Hepatocyte (in vitro differentiated cells): Measurements from ENCODE around the gene TUBB2B. TPM values are rescaled to one million over a fixed set of nuclear protein-coding genes. Genes with fewer than 3 reads are reported as not detected.

ENCODE experiments used
- DNase-seq: peaks from one replicate; pipeline ENCODE4 v3.0.0-alpha.2; 2016; ENCODE audit warnings: low spot score
- H2AFZ ChIP-seq: fragments of 200-600 bp; sonication (generic); 2 replicates; pipeline ENCODE4 v1.6.0; 2016; ENCODE audit warnings: antibody characterized with exemption, mild to moderate bottlenecking
- H3K27ac ChIP-seq: fragments of 200-600 bp; sonication (generic); 2 replicates; pipeline ENCODE4 v1.5.1; 2016; ENCODE audit warnings: mild to moderate bottlenecking
- H3K27me3 ChIP-seq: fragments of 200-600 bp; sonication (generic); 2 replicates; pipeline ENCODE4 v1.6.1; 2016
- H3K36me3 ChIP-seq: fragments of 200-600 bp; sonication (generic); replicated peaks from 2 replicates; pipeline ENCODE4 v1.5.1; 2016; ENCODE audit warnings: low read depth; ENCODE audit not compliant: insufficient read depth
- H3K4me1 ChIP-seq: fragments of 200-600 bp; sonication (generic); 2 replicates; pipeline ENCODE4 v1.5.1; 2016; ENCODE audit warnings: mild to moderate bottlenecking, moderate library complexity; ENCODE audit not compliant: insufficient read depth
- H3K4me2 ChIP-seq: fragments of 200-600 bp; sonication (generic); 2 replicates; pipeline ENCODE4 v1.6.0; 2016
- H3K4me3 ChIP-seq: fragments of 200-600 bp; sonication (generic); 2 replicates; pipeline ENCODE4 v1.5.1; 2016; ENCODE audit warnings: mild to moderate bottlenecking
- H3K79me2 ChIP-seq: fragments of 200-600 bp; sonication (generic); 2 replicates; pipeline ENCODE4 v1.6.0; 2017; ENCODE audit warnings: mild to moderate bottlenecking
- H3K9me2 ChIP-seq: fragments of 200-600 bp; sonication (generic); replicated peaks from 2 replicates; pipeline ENCODE4 v1.6.0; 2017; ENCODE audit warnings: mild to moderate bottlenecking; ENCODE audit not compliant: insufficient read depth
- H3K9me3 ChIP-seq: fragments of 200-600 bp; sonication (generic); 2 replicates; pipeline ENCODE4 v1.5.1; 2016; ENCODE audit warnings: low read depth, mild to moderate bottlenecking
- H4K20me1 ChIP-seq: fragments of 200-600 bp; sonication (generic); 2 replicates; pipeline ENCODE4 v1.6.0; 2016; ENCODE audit warnings: mild to moderate bottlenecking; ENCODE audit not compliant: insufficient read depth, poor library complexity, severe bottlenecking
- CTCF ChIP-seq: fragments of 200-600 bp; sonication (generic); IDR thresholded peaks from 2 replicates; pipeline ENCODE4 v1.5.1; 2016; ENCODE audit warnings: antibody characterized with exemption, mild to moderate bottlenecking; ENCODE audit not compliant: poor library complexity
- EZH2 ChIP-seq: fragments of 200-600 bp; sonication (generic); IDR thresholded peaks from 2 replicates; pipeline ENCODE4 v1.6.1; 2016; ENCODE audit warnings: antibody characterized with exemption, mild to moderate bottlenecking, borderline replicate concordance
- EZH2phosphoT487 ChIP-seq: fragments of 200-600 bp; sonication (generic); IDR thresholded peaks from one replicate; pipeline ENCODE4 v1.6.1; 2018; ENCODE audit warnings: antibody characterized with exemption, mild to moderate bottlenecking, low read depth, moderate library complexity; ENCODE audit not compliant: unreplicated experiment, severe bottlenecking
- WGBS: methylation state at CpG from one replicate; pipeline ENCODE4 v1.1.6; 2016; ENCODE audit warnings: low lambda C conversion rate; ENCODE audit errors: missing lambda C conversion rate; 5-methylcytosine and 5-hydroxymethylcytosine counted together
- polyA plus RNA-seq: library from polyadenylated mRNA; unstranded; fragments of >200 nt; fragmentation: Nextera tagmentation; extraction: Ambion mirVana; gene quantifications from 2 replicates; pipeline ENCODE4 v1.2.1, GENCODE V29; 2016
- total RNA-seq: library from RNA; depleted of rRNA; stranded (reverse); fragments of >200 nt; gene quantifications from 2 replicates; pipeline ENCODE4 v1.2.3, GENCODE V29; 2014

The TUBB2B gene
- total and polyA plus RNA-seq, 2 experiments from 2014 or later, result 36.4 to 72.0 TPM

DNA sequence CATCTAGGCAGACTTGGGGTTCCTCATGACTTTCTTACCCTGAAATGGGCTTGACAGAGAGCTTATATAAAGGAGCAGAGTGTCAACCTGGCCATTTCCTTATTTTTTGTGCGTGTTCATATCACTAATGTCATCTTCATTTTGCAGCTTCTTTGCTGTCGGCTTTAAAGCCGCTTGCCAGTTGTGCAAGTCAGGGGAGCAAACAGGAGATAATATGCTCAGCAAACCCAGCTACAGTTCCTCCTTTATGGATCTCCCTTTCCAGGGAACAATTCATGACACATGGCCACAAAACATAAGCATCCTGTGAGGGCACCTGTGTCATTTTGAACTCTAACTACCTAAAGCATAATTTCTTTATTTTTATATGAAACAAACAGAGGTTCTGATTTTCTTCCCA, 6.5 kb upstream of the TUBB2B start:
- TF ChIP-seq EZH2 (no peak), EZH2phosphoT487 (no peak), CTCF (no peak)
- Histone ChIP-seq H3K4me3 (no peak overlapping the region), H3K27ac (no peak overlapping the region), H3K9me3 (no peaks in the 10 kb centered on the region), H3K27me3 (peaks cover 35% of the 10 kb centered on the region), H3K4me2 (no peak overlapping the region), H3K79me2 (no peaks in the 10 kb centered on the region), H2AFZ (no peak overlapping the region), H3K4me1 (peaks cover 6% of the 10 kb centered on the region), H4K20me1 (no peaks in the 10 kb centered on the region), H3K9me2 (no peaks in the 10 kb centered on the region), H3K36me3 (no peaks in the 10 kb centered on the region)
- no peak for DNase-seq
- 70% methylated on average over 3 of the region's 3 CpGs for WGBS

GRCh38 chr6:3233321-3233720, 5.9 kb upstream of the TUBB2B start:
- peaks cover 39% of the 10 kb centered on the region for H3K27me3 ChIP-seq
- H3K79me2 ChIP-seq, result no peaks in the 10 kb centered on the region
- H3K9me3 ChIP-seq, result no peaks in the 10 kb centered on the region
- no peak overlapping the region for H3K4me2 ChIP-seq
- 86% methylated on average over 3 of the region's 3 CpGs for WGBS
- no peak for TF ChIP-seq EZH2phosphoT487
- H4K20me1 ChIP-seq, result no peaks in the 10 kb centered on the region
- no peak overlapping the region for H2AFZ ChIP-seq
- no peak overlapping the region for H3K27ac ChIP-seq
- no peak for DNase-seq
- H3K9me2 ChIP-seq, result no peaks in the 10 kb centered on the region
- H3K4me3 ChIP-seq, result no peak overlapping the region
- peaks cover 10% of the 10 kb centered on the region for H3K4me1 ChIP-seq
- H3K36me3 ChIP-seq, result no peaks in the 10 kb centered on the region

DNA sequence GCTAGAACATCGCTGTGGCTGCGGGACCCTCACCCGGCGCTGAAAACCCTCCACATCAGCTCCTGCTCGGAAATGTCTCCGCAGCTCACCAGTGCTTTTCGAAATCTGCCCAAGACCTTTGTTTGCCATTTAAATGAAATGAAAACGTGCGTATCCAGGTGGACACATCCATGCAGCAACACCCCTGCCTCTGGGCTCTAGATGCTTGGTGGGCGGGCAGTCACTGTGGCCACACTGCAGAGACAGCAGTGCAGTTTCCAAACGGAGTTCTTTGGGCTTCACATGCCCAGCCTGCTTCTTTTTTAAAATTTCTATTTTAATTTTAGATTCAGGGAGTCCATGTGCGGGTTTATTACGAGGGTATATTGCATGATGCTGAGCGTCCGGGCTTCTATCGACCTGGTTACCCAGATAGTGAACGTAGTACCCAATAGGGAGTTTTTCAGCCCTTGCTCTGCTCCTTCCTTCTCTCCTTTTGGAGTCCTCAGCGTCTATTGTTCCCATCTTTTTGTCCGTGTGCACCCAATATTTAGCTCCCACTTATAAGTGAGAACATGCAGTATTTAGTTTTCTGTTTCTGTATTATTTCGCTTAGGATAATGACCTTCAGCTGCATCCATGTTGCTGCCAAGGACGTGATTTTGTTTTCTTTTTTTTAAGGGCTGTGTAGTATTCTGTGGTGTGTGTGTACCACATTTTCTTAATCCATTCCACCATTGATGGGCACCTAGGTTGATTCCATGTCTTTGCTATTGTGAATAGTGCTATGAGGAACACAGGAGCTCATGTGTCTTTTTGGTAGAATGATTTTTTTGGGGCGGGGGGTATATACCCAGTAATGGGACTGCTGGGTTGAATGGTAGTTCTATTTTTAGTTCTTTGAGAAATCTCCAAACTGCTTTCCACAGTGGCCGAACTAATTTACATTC, 4.8 kb upstream of the TUBB2B start:
- Histone ChIP-seq H3K36me3 (no peaks in the 10 kb centered on the region), H2AFZ (peak overlapping the region; percentile 83), H3K4me3 (peak overlapping the region; percentile 19), H3K9me3 (no peaks in the 10 kb centered on the region), H3K9me2 (no peaks in the 10 kb centered on the region), H3K79me2 (no peaks in the 10 kb centered on the region), H3K27ac (peak overlapping the region; percentile 94), H3K4me1 (peaks cover 14% of the 10 kb centered on the region), H3K27me3 (peaks cover 50% of the 10 kb centered on the region), H3K4me2 (peak overlapping the region; percentile 81), H4K20me1 (no peaks in the 10 kb centered on the region)
- TF ChIP-seq EZH2phosphoT487 (no peak), CTCF (no peak), EZH2 (no peak)
- no peak for DNase-seq
- 21% methylated on average over 23 of the region's 23 CpGs for WGBS

DNA sequence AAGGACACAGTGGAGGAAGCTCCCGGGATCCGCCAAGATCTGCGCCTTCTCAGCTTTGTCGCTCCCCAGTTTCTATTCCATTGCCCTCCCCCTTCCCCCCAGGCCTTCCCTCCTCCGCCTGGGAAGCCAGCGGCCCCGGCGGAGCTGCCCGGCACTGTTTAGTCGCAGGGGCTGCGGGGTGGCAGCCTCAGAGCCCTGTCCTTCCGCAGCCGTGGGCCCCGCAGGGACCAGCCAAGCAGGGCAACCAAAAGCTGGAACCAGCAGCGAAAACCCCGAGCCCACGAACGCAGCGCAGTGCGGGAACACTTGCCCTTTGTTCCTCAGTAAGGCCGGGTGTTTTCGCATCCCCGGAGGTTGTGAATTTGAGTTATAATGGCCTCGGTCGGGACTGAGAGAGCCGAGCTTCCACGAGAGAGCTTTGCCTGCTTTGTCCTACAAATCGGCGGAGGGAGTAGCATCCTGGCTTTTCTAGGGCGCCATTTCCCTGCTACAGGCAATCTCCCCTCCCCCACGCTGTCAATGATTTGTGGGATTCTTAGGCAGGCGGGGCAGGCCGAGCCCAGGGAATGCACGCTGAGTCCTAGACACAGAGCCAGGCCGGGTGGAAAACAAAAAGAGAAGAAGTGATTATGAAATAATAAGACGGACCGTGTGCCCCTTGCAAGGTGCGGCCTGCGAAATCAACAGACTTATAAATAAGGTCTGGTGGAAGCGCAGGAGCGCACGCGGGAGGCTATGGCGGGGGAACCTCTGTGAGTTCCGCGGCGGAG, 4.0 kb upstream of the TUBB2B start:
- H3K27ac ChIP-seq, result peak overlapping the region; percentile 94
- whole genome bisulfite sequencing, result under 1% methylated on average over 44 of the region's 47 CpGs

More for the DNA sequence above, 4.0 kb upstream of the TUBB2B start:
- Histone ChIP-seq H3K4me1 (peaks cover 14% of the 10 kb centered on the region), H4K20me1 (peaks cover 3% of the 10 kb centered on the region), H3K9me2 (no peaks in the 10 kb centered on the region), H3K79me2 (peaks cover 3% of the 10 kb centered on the region), H3K4me2 (peak overlapping the region; percentile 81), H2AFZ (peak overlapping the region; percentile 83), H3K4me3 (peak overlapping the region; percentile 19), H3K9me3 (no peaks in the 10 kb centered on the region), H3K36me3 (no peaks in the 10 kb centered on the region), H3K27me3 (peaks cover 56% of the 10 kb centered on the region)
- no peak for TF ChIP-seq CTCF
- TF ChIP-seq EZH2phosphoT487, result no peak
- no peak for TF ChIP-seq EZH2
- peak; percentile 96 for DNase-seq
